Measurements from ENCODE around the gene IFNAR1. TPM values are rescaled to one million over a fixed set of nuclear protein-coding genes. Genes with fewer than 3 reads are reported as not detected.

IFNAR1 gene
- total and polyA plus RNA-seq, 2 of the 4 experiments (the other 2 are of a cell fraction) = 7.8 to 9.9 TPM

DNA sequence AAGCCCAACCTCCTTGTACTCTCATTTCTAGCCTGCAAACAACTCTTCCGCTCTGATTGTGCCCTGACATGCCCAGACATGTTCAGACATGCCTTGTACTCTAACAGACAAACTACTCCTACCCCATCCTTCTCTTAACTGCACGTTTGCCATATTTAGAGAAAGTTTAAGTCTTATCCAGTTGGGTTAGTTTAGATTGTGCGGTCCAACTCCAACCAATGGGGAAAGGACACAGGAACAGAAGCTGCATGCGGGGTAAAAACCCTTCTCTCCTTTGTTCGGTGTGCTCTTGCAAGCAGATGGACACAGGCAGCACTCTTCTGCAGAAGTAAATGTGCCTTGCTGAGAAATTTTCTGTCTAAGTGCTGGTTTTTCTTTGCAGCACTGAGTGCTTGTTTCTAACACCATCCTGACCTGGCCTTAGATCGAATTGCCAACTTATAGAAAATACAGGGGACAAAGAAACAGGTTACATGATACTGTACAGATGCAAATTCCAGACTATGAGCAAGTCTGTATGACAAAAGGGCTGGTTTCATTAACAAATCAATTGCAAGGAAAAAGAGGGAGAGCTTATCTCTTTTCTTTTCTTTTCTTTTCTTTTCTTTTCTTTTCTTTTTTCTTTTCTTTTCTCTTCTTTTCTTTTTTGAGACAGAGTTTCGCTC is 42.7 kb downstream of the IFNAR1 start:
- Histone ChIP-seq H3K4me2 (ENCODE audit: low read depth, low read length) (no peak overlapping the region), H3K4ac (ENCODE audit: low read depth, low read length) (no peak overlapping the region), H4K5ac (ENCODE audit: low read depth, low read length) (peak overlapping the region; percentile 78; the same call in 1 of the 2 replicates), H3K9ac (ENCODE audit: low read depth, low read length) (no peak overlapping the region), H2BK15ac (ENCODE audit: low read depth, low read length) (no peak overlapping the region), H2AK9ac (replicated peaks; ENCODE audit: low read depth, low read length, poor library complexity) (no peak overlapping the region), H3K23ac (ENCODE audit: low read depth, low read length) (no peak overlapping the region), H3K4me1 (ENCODE audit: control insufficient read depth, insufficient read depth, low read length) (no peaks in the 10 kb centered on the region), H3K27me3 (ENCODE audit: control insufficient read depth, insufficient read depth, low read length) (no peaks in the 10 kb centered on the region; the same call in 1 of the 2 replicates), H3K14ac (replicated peaks; ENCODE audit: low read depth, low read length) (no peak overlapping the region), H3K18ac (ENCODE audit: low read depth, low read length) (peak overlapping the region; percentile 41; the same call in 1 of the 2 replicates), H3K4me3 (ENCODE audit: insufficient read depth, low read depth, low read length) (no peak overlapping the region), H2BK5ac (ENCODE audit: low read depth, low read length, poor library complexity, severe bottlenecking) (peak overlapping the region; percentile 49), H3K56ac (ENCODE audit: extremely low read depth, insufficient read depth, low read length) (no peak overlapping the region), H3K9me1 (ENCODE audit: insufficient read depth, low read length) (no peaks in the 10 kb centered on the region), H3K36me3 (ENCODE audit: control insufficient read depth, insufficient read depth, low read length) (no peaks in the 10 kb centered on the region), H2BK120ac (ENCODE audit: low read depth, low read length) (no peak overlapping the region; the same call in 1 of the 2 replicates), H2AK5ac (ENCODE audit: low read depth, low read length) (no peak overlapping the region), H3K27ac (ENCODE audit: insufficient read depth, low read length) (no peak overlapping the region), H2AFZ (replicated peaks; ENCODE audit: low read length, poor library complexity) (no peak overlapping the region), H2BK20ac (ENCODE audit: low read depth, low read length) (0 out of 2 replicates have a peak overlapping the region, but pooled peaks have one; percentile 31), H3K79me1 (ENCODE audit: low read depth in 1 of 2, low read length in 2 of 2) (no peaks in the 10 kb centered on the region), H4K8ac (ENCODE audit: low read depth in 2 of 2, low read length in 2 of 2) (no peak overlapping the region), H4K91ac (ENCODE audit: insufficient read depth, low read depth, low read length) (no peak overlapping the region), H3K9me3 (ENCODE audit: control insufficient read depth, insufficient read depth, low read length) (peaks cover 28% of the 10 kb centered on the region), H4K20me1 (ENCODE audit: insufficient read depth, low read length) (no peaks in the 10 kb centered on the region)
- dilution Hi-C loops (cut with HindIII; ENCODE audit: low sequenced_read_pairs, unreplicated experiment) (no loop called here), in situ Hi-C loops (cut with MboI; ENCODE audit: low sequenced_read_pairs) (no loop called here), intact Hi-C loops (cut with micrococcal nuclease) (no loop called here)
- TF ChIP-seq, protein P1, sequence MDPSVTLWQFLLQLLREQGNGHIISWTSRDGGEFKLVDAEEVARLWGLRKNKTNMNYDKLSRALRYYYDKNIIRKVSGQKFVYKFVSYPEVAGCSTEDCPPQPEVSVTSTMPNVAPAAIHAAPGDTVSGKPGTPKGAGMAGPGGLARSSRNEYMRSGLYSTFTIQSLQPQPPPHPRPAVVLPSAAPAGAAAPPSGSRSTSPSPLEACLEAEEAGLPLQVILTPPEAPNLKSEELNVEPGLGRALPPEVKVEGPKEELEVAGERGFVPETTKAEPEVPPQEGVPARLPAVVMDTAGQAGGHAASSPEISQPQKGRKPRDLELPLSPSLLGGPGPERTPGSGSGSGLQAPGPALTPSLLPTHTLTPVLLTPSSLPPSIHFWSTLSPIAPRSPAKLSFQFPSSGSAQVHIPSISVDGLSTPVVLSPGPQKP (IDR thresholded peaks at IDR 0.05; ENCODE audit: borderline replicate concordance, low read depth, low read length) = no peak
- TF ChIP-seq, protein P2, sequence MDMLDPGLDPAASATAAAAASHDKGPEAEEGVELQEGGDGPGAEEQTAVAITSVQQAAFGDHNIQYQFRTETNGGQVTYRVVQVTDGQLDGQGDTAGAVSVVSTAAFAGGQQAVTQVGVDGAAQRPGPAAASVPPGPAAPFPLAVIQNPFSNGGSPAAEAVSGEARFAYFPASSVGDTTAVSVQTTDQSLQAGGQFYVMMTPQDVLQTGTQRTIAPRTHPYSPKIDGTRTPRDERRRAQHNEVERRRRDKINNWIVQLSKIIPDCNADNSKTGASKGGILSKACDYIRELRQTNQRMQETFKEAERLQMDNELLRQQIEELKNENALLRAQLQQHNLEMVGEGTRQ (IDR thresholded peaks at IDR 0.05; ENCODE audit: low read depth, low read length) = no peak
- TF ChIP-seq CEBPB (IDR thresholded peaks at IDR 0.05; ENCODE audit: low read depth, low read length) = no peak
- TF ChIP-seq RFX5 (IDR thresholded peaks at IDR 0.05; ENCODE audit: low read depth, low read length) = no peak
- TF ChIP-seq FOS (IDR thresholded peaks at IDR 0.05; ENCODE audit: low read depth, low read length) = no peak
- no peak for TF ChIP-seq POLR2A (IDR thresholded peaks at IDR 0.05; ENCODE audit: low read depth, low read length)
- no peak for TF ChIP-seq MAFK (IDR thresholded peaks at IDR 0.05; ENCODE audit: low read depth, low read length)
- no peak for TF ChIP-seq NFE2L2 (IDR thresholded peaks at IDR 0.05; ENCODE audit: low read depth, low read length)
- TF ChIP-seq RCOR1 (IDR thresholded peaks at IDR 0.05; ENCODE audit: insufficient replicate concordance, low read length) = no peak
- TF ChIP-seq, protein P3, sequence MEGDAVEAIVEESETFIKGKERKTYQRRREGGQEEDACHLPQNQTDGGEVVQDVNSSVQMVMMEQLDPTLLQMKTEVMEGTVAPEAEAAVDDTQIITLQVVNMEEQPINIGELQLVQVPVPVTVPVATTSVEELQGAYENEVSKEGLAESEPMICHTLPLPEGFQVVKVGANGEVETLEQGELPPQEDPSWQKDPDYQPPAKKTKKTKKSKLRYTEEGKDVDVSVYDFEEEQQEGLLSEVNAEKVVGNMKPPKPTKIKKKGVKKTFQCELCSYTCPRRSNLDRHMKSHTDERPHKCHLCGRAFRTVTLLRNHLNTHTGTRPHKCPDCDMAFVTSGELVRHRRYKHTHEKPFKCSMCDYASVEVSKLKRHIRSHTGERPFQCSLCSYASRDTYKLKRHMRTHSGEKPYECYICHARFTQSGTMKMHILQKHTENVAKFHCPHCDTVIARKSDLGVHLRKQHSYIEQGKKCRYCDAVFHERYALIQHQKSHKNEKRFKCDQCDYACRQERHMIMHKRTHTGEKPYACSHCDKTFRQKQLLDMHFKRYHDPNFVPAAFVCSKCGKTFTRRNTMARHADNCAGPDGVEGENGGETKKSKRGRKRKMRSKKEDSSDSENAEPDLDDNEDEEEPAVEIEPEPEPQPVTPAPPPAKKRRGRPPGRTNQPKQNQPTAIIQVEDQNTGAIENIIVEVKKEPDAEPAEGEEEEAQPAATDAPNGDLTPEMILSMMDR (conservative IDR thresholded peaks at IDR 0.05; ENCODE audit: low read depth, low read length) = no peak
- no peak for TF ChIP-seq MXI1 (IDR thresholded peaks at IDR 0.05; ENCODE audit: borderline replicate concordance, low read depth, low read length)
- TF ChIP-seq MAZ (IDR thresholded peaks at IDR 0.05; ENCODE audit: borderline replicate concordance, low read depth, low read length) = no peak
- 90% methylated on average over 2 of the region's 7 CpGs; no CpG with 5 or more reads in 1 of the 2 experiments for WGBS, 2 experiments (ENCODE audit: extremely low coverage in 2 of 2, insufficient read length in 1 of 2)
- ATAC-seq (ENCODE audit: low read depth) = no peak
- BruUV-seq (replicated peaks) = no TSS peak
- DNase-seq = no peak
- ChIA-PET POLR2A (ENCODE audit: unreplicated experiment) (no interaction called here), CTCF (no interaction called here)

Measured in IMR-90 (cell line).